ENCODE measurements around the gene TRAIP.

Gene TRAIP

DNA sequence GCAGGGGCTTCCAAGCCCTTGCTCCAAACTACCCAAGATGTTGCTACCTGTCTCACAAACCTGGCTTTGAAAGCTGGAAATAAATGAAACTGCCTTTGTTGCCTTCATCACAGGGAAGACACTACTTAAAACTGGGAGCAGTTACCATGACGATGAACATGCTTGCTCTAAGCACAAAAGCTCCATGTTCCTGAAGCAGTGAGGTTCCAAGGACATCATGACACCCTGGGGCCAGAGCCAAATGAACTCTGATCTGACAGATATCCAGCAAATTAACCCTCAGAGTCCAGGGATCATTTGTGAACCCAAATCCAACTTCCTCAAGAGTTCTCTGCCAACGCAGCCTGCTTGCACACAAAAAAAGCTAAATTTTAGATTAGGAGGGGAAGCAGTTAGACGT lies 10.7 kb downstream of the TRAIP start:
- Histone ChIP-seq H3K4me1 (ENCODE audit: control insufficient read depth, insufficient read depth, low read length) (no peaks in the 10 kb centered on the region), H3K9me3 (ENCODE audit: control insufficient read depth, insufficient read depth, low read depth, low read length) (no peaks in the 10 kb centered on the region), H3K27ac (ENCODE audit: extremely low read depth, low read depth, low read length) (no peak overlapping the region), H3K4me3 (ENCODE audit: low read depth, low read length) (no peak overlapping the region), H3K36me3 (ENCODE audit: control insufficient read depth in 2 of 2, insufficient read depth in 1 of 2, low read length in 2 of 2) (peaks cover 0 to 73% of the 10 kb centered on the region in 2 experiments; a peak in 2 of 3 replicates)
- ChIA-PET CTCF (interaction anchor here (0.6 to 0.9 kb wide), 2 partner anchors 44 to 121 kb away, joined by 3 to 4 read pairs; no protein-coding TSS in a partner anchor), POLR2A (no interaction called here)
- TF ChIP-seq ZNF549 (tag by site-specific recombination; IDR thresholded peaks at IDR 0.05), result no peak
- no peak for TF ChIP-seq ZNF211 (tag by site-specific recombination; IDR thresholded peaks at IDR 0.05; ENCODE audit: low read depth)
- no peak for TF ChIP-seq RBAK (tag by site-specific recombination; IDR thresholded peaks at IDR 0.05)
- TF ChIP-seq ZNF777 (tag by site-specific recombination; IDR thresholded peaks at IDR 0.05; ENCODE audit: borderline replicate concordance), result no peak
- no peak for TF ChIP-seq ZNF169 (tag by site-specific recombination; IDR thresholded peaks at IDR 0.05)
- TF ChIP-seq ZNF548 (tag by site-specific recombination; IDR thresholded peaks at IDR 0.05), result no peak
- TF ChIP-seq, protein P1, sequence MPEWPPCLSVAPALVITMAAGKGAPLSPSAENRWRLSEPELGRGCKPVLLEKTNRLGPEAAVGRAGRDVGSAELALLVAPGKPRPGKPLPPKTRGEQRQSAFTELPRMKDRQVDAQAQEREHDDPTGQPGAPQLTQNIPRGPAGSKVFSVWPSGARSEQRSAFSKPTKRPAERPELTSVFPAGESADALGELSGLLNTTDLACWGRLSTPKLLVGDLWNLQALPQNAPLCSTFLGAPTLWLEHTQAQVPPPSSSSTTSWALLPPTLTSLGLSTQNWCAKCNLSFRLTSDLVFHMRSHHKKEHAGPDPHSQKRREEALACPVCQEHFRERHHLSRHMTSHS (tag by site-specific recombination; IDR thresholded peaks at IDR 0.05), result no peak
- no peak for TF ChIP-seq ZNF510 (tag by site-specific recombination; IDR thresholded peaks at IDR 0.05; ENCODE audit: insufficient replicate concordance)
- TF ChIP-seq ZBTB20 (tag by site-specific recombination; IDR thresholded peaks at IDR 0.05), result no peak
- TF ChIP-seq, protein P2, sequence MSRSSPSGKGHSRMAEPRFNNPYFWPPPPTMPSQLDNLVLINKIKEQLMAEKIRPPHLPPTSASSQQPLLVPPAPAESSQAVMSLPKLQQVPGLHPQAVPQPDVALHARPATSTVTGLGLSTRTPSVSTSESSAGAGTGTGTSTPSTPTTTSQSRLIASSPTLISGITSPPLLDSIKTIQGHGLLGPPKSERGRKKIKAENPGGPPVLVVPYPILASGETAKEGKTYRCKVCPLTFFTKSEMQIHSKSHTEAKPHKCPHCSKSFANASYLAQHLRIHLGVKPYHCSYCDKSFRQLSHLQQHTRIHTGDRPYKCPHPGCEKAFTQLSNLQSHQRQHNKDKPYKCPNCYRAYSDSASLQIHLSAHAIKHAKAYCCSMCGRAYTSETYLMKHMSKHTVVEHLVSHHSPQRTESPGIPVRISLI (tag by site-specific recombination; IDR thresholded peaks at IDR 0.05), result no peak
- TF ChIP-seq, protein P3, sequence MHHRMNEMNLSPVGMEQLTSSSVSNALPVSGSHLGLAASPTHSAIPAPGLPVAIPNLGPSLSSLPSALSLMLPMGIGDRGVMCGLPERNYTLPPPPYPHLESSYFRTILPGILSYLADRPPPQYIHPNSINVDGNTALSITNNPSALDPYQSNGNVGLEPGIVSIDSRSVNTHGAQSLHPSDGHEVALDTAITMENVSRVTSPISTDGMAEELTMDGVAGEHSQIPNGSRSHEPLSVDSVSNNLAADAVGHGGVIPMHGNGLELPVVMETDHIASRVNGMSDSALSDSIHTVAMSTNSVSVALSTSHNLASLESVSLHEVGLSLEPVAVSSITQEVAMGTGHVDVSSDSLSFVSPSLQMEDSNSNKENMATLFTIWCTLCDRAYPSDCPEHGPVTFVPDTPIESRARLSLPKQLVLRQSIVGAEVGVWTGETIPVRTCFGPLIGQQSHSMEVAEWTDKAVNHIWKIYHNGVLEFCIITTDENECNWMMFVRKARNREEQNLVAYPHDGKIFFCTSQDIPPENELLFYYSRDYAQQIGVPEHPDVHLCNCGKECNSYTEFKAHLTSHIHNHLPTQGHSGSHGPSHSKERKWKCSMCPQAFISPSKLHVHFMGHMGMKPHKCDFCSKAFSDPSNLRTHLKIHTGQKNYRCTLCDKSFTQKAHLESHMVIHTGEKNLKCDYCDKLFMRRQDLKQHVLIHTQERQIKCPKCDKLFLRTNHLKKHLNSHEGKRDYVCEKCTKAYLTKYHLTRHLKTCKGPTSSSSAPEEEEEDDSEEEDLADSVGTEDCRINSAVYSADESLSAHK (tag by site-specific recombination; IDR thresholded peaks at IDR 0.05), result no peak
- TF ChIP-seq ZNF239 (tag by site-specific recombination; IDR thresholded peaks at IDR 0.05), result no peak
- TF ChIP-seq, protein P4, sequence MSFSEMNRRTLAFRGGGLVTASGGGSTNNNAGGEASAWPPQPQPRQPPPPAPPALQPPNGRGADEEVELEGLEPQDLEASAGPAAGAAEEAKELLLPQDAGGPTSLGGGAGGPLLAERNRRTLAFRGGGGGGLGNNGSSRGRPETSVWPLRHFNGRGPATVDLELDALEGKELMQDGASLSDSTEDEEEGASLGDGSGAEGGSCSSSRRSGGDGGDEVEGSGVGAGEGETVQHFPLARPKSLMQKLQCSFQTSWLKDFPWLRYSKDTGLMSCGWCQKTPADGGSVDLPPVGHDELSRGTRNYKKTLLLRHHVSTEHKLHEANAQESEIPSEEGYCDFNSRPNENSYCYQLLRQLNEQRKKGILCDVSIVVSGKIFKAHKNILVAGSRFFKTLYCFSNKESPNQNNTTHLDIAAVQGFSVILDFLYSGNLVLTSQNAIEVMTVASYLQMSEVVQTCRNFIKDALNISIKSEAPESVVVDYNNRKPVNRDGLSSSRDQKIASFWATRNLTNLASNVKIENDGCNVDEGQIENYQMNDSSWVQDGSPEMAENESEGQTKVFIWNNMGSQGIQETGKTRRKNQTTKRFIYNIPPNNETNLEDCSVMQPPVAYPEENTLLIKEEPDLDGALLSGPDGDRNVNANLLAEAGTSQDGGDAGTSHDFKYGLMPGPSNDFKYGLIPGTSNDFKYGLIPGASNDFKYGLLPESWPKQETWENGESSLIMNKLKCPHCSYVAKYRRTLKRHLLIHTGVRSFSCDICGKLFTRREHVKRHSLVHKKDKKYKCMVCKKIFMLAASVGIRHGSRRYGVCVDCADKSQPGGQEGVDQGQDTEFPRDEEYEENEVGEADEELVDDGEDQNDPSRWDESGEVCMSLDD (tag by site-specific recombination; IDR thresholded peaks at IDR 0.05), result no peak

DNA sequence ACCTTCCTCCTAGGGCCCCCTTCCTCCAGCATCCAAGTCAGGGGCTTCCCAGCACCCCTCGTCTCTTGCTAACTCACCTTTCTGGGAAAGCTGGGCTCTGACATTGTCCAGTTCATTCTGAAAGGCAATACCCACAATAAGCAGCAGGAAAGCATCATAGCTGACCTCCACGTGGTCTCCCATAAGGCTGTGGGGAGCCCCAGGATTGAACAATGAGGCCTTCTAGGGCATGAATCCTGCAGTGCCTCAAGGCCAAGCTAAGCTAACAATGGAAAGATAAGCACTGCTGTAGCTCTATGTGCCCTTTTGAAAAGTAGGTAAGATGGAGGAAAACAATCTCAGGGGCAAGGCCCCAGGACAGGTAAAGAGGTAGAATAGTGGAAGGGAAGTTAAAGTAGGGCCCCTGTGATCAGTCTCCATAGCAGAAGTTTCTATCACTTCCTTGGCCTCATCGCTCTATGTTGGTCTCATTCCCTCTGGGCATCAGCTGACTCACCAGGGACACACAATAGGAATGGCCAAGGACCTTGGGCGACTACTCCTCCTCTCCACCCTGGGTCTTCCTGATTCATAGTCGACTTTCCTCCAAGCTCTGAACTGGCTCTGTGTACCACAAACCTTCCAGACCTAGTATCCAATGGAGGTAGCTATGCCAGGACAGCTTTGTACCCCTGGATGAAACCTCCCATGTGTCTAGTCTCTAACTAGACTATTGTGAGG lies 11.7 kb downstream of the TRAIP start:
- H3K36me3 ChIP-seq (ENCODE audit: control insufficient read depth in 2 of 2, insufficient read depth in 1 of 2, low read length in 2 of 2), result peaks cover 0 to 84% of the 10 kb centered on the region in 2 experiments; a peak in 1 of 3 replicates
- H3K27ac ChIP-seq (ENCODE audit: extremely low read depth, low read depth, low read length), result no peak overlapping the region
- no peaks in the 10 kb centered on the region for H3K4me1 ChIP-seq (ENCODE audit: control insufficient read depth, insufficient read depth, low read length)
- ChIA-PET CTCF (interaction anchor here (0.6 to 1.8 kb wide), 3 partner anchors 41 to 65 kb away, joined by 3 to 6 read pairs (median 3); partner anchors contain the start of gene INKA1), POLR2A (no interaction called here)
- H3K9me3 ChIP-seq (ENCODE audit: control insufficient read depth, insufficient read depth, low read depth, low read length), result no peaks in the 10 kb centered on the region
- H3K4me3 ChIP-seq (ENCODE audit: low read depth, low read length), result no peak overlapping the region
- TF ChIP-seq, protein P5, sequence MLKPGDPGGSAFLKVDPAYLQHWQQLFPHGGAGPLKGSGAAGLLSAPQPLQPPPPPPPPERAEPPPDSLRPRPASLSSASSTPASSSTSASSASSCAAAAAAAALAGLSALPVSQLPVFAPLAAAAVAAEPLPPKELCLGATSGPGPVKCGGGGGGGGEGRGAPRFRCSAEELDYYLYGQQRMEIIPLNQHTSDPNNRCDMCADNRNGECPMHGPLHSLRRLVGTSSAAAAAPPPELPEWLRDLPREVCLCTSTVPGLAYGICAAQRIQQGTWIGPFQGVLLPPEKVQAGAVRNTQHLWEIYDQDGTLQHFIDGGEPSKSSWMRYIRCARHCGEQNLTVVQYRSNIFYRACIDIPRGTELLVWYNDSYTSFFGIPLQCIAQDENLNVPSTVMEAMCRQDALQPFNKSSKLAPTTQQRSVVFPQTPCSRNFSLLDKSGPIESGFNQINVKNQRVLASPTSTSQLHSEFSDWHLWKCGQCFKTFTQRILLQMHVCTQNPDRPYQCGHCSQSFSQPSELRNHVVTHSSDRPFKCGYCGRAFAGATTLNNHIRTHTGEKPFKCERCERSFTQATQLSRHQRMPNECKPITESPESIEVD (tag by site-specific recombination; IDR thresholded peaks at IDR 0.05), result no peak
- TF ChIP-seq ZNF394 (tag by site-specific recombination; IDR thresholded peaks at IDR 0.05; ENCODE audit: borderline replicate concordance) (no peak), ZNF426 (tag by site-specific recombination; IDR thresholded peaks at IDR 0.05) (no peak), ZNF221 (tag by site-specific recombination; IDR thresholded peaks at IDR 0.05; ENCODE audit: borderline replicate concordance) (no peak), HOXA7 (CRISPR knock-in tag; IDR thresholded peaks at IDR 0.05; ENCODE audit: borderline replicate concordance) (no peak), ZNF791 (tag by site-specific recombination; IDR thresholded peaks at IDR 0.05) (no peak), ZBTB1 (tag by site-specific recombination; IDR thresholded peaks at IDR 0.05) (no peak), ZNF670 (tag by site-specific recombination; IDR thresholded peaks at IDR 0.05; ENCODE audit: low read depth) (no peak), ZNF707 (tag by site-specific recombination; IDR thresholded peaks at IDR 0.05) (no peak), ZNF768 (tag by site-specific recombination; IDR thresholded peaks at IDR 0.05) (no peak)
- TF ChIP-seq, protein P6, sequence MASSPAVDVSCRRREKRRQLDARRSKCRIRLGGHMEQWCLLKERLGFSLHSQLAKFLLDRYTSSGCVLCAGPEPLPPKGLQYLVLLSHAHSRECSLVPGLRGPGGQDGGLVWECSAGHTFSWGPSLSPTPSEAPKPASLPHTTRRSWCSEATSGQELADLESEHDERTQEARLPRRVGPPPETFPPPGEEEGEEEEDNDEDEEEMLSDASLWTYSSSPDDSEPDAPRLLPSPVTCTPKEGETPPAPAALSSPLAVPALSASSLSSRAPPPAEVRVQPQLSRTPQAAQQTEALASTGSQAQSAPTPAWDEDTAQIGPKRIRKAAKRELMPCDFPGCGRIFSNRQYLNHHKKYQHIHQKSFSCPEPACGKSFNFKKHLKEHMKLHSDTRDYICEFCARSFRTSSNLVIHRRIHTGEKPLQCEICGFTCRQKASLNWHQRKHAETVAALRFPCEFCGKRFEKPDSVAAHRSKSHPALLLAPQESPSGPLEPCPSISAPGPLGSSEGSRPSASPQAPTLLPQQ (tag by site-specific recombination; IDR thresholded peaks at IDR 0.05), result no peak
